Natural killer cell treated with Interleukin-12 subunit alpha and Interleukin-12 subunit beta and Interleukin-15 and Interleukin-18, amount 100 ng/mL, for 72 hours (primary cell): ENCODE results near the gene ABCA13. TPM values are rescaled to one million over a fixed set of nuclear protein-coding genes. Genes with fewer than 3 reads are reported as not detected.
A peak's percentile ranks its signal among the peaks of the same experiment; 100 is the strongest.

Experiments used
- ATAC-seq, 2 donors: fragments of 150-1000 bp; cut with Tn5 transposase in 1 of 2; sonication (Bioruptor Pico), chemical (Tn5 transposase) in 1 of 2; 2 replicates each; pipeline ENCODE4 v1.10.0; 2021
- DNase-seq: peaks from one replicate; pipeline ENCODE4 v3.0.0; 2022; ENCODE audit warnings: low spot score
- H3K27ac Mint-ChIP-seq, 2 donors: 1 replicate in 1 of 2; 2 replicates in 1 of 2; pipeline ENCODE4 v1.8.0; 2022; ENCODE audit warnings: mixed read lengths in 2 of 2, mild to moderate bottlenecking in 1 of 2, moderate library complexity in 1 of 2
- H3K27me3 Mint-ChIP-seq, 2 donors: 1 replicate in 1 of 2; 2 replicates in 1 of 2; pipeline ENCODE4 v1.8.0; 2022; ENCODE audit warnings: mixed read lengths in 2 of 2
- H3K36me3 Mint-ChIP-seq: one replicate; pipeline ENCODE4 v1.8.0; 2022; ENCODE audit warnings: mixed read lengths
- H3K4me1 Mint-ChIP-seq, 2 donors: 1 replicate in 1 of 2; 2 replicates in 1 of 2; pipeline ENCODE4 v1.8.0; 2022; ENCODE audit warnings: low read depth in 2 of 2, mixed read lengths in 2 of 2, mild to moderate bottlenecking in 1 of 2
- H3K4me3 Mint-ChIP-seq: one replicate; pipeline ENCODE4 v1.8.0; 2022; ENCODE audit warnings: mixed read lengths
- H3K9me3 Mint-ChIP-seq: 2 replicates; pipeline ENCODE4 v1.8.0; 2022; ENCODE audit warnings: mixed read lengths
- total RNA-seq, 2 donors: library from RNA; stranded (reverse); gene quantifications; one replicate each; pipeline ENCODE4 v1.2.3, GENCODE V29; 2022

ABCA13 gene
- total RNA-seq, 2 donors from 2014 or later, result not detected

- no peaks in the 10 kb centered on the region for H3K4me1 Mint-ChIP-seq
- DNase-seq (no peak), ATAC-seq (no peak)
- H3K27me3 Mint-ChIP-seq, result no peaks in the 10 kb centered on the region
- H3K36me3 Mint-ChIP-seq, result no peaks in the 10 kb centered on the region
- no peak overlapping the region for H3K4me3 Mint-ChIP-seq
- H3K9me3 Mint-ChIP-seq, result peaks cover 4% of the 10 kb centered on the region
- H3K27ac Mint-ChIP-seq, result no peak overlapping the region
Observed at GRCh38 chr7:48502021-48502420, 330.8 kb downstream of the ABCA13 start.

GRCh38 chr7:48505051-48505450 is 333.8 kb downstream of the ABCA13 start:
- DNase-seq (no peak), ATAC-seq (no peak)
- no peaks in the 10 kb centered on the region for H3K4me1 Mint-ChIP-seq
- peaks cover 7% of the 10 kb centered on the region for H3K9me3 Mint-ChIP-seq
- no peak overlapping the region for H3K4me3 Mint-ChIP-seq
- no peak overlapping the region for H3K27ac Mint-ChIP-seq
- no peaks in the 10 kb centered on the region for H3K36me3 Mint-ChIP-seq
- no peaks in the 10 kb centered on the region for H3K27me3 Mint-ChIP-seq

GRCh38 chr7:48505466-48505865 is 334.2 kb downstream of the ABCA13 start:
- Mint-ChIP-seq H3K27me3 (no peaks in the 10 kb centered on the region), H3K36me3 (no peaks in the 10 kb centered on the region), H3K9me3 (peaks cover 8% of the 10 kb centered on the region), H3K27ac (no peak overlapping the region), H3K4me3 (no peak overlapping the region), H3K4me1 (no peaks in the 10 kb centered on the region)
- no peak for DNase-seq
- ATAC-seq, result no peak

GRCh38 chr7:48506569-48506968 is 335.3 kb downstream of the ABCA13 start:
- Mint-ChIP-seq H3K27ac (no peak overlapping the region), H3K4me3 (no peak overlapping the region), H3K9me3 (peaks cover 8% of the 10 kb centered on the region), H3K36me3 (no peaks in the 10 kb centered on the region), H3K4me1 (no peaks in the 10 kb centered on the region), H3K27me3 (no peaks in the 10 kb centered on the region)
- ATAC-seq, result no peak
- DNase-seq, result no peak

GRCh38 chr7:48511080-48511479 is 339.8 kb downstream of the ABCA13 start:
- ATAC-seq (no peak), DNase-seq (no peak)
- no peak overlapping the region for H3K27ac Mint-ChIP-seq
- H3K4me3 Mint-ChIP-seq, result no peak overlapping the region
- H3K9me3 Mint-ChIP-seq, result peaks cover 9% of the 10 kb centered on the region
- no peaks in the 10 kb centered on the region for H3K4me1 Mint-ChIP-seq
- H3K27me3 Mint-ChIP-seq, result no peaks in the 10 kb centered on the region
- H3K36me3 Mint-ChIP-seq, result no peaks in the 10 kb centered on the region

GRCh38 chr7:48512892-48513291 is 341.6 kb downstream of the ABCA13 start:
- H3K4me3 Mint-ChIP-seq, result no peak overlapping the region
- H3K36me3 Mint-ChIP-seq, result no peaks in the 10 kb centered on the region
- no peak overlapping the region for H3K27ac Mint-ChIP-seq
- H3K9me3 Mint-ChIP-seq, result peaks cover 9% of the 10 kb centered on the region
- no peaks in the 10 kb centered on the region for H3K27me3 Mint-ChIP-seq
- no peak for DNase-seq
- no peaks in the 10 kb centered on the region for H3K4me1 Mint-ChIP-seq
- no peak for ATAC-seq

- no peaks in the 10 kb centered on the region for H3K4me1 Mint-ChIP-seq
- no peak for ATAC-seq
- no peak overlapping the region for H3K4me3 Mint-ChIP-seq
- peaks cover 6% of the 10 kb centered on the region for H3K9me3 Mint-ChIP-seq
- H3K27ac Mint-ChIP-seq, result no peak overlapping the region
- no peaks in the 10 kb centered on the region for H3K36me3 Mint-ChIP-seq
- DNase-seq, result no peak
- H3K27me3 Mint-ChIP-seq, result no peaks in the 10 kb centered on the region
Observed at GRCh38 chr7:48515171-48515570, 343.9 kb downstream of the ABCA13 start.

- Mint-ChIP-seq H3K4me1 (no peaks in the 10 kb centered on the region), H3K27me3 (no peaks in the 10 kb centered on the region), H3K27ac (no peak overlapping the region), H3K36me3 (no peaks in the 10 kb centered on the region), H3K4me3 (no peak overlapping the region), H3K9me3 (peaks cover 5% of the 10 kb centered on the region)
- ATAC-seq (no peak), DNase-seq (no peak)
Observed at GRCh38 chr7:48518092-48518491, 346.8 kb downstream of the ABCA13 start.

- ATAC-seq (no peak), DNase-seq (no peak)
- Mint-ChIP-seq H3K9me3 (no peaks in the 10 kb centered on the region), H3K4me3 (no peak overlapping the region), H3K36me3 (no peaks in the 10 kb centered on the region), H3K27me3 (no peaks in the 10 kb centered on the region), H3K4me1 (no peaks in the 10 kb centered on the region), H3K27ac (no peak overlapping the region)
Observed at GRCh38 chr7:48522692-48523091, 351.4 kb downstream of the ABCA13 start.

GRCh38 chr7:48525736-48526732 is 354.8 kb downstream of the ABCA13 start:
- no peak for DNase-seq
- Mint-ChIP-seq H3K36me3 (no peaks in the 10 kb centered on the region), H3K4me3 (no peak overlapping the region), H3K27ac (no peak overlapping the region), H3K4me1 (no peaks in the 10 kb centered on the region), H3K9me3 (no peaks in the 10 kb centered on the region), H3K27me3 (no peaks in the 10 kb centered on the region)
- no peak for ATAC-seq

GRCh38 chr7:48528646-48529045 is 357.4 kb downstream of the ABCA13 start:
- no peaks in the 10 kb centered on the region for H3K36me3 Mint-ChIP-seq
- no peak overlapping the region for H3K4me3 Mint-ChIP-seq
- DNase-seq (no peak), ATAC-seq (peak; percentile 20 to 24)
- no peaks in the 10 kb centered on the region for H3K27me3 Mint-ChIP-seq
- H3K4me1 Mint-ChIP-seq, result no peaks in the 10 kb centered on the region
- H3K27ac Mint-ChIP-seq, result no peak overlapping the region
- H3K9me3 Mint-ChIP-seq, result peaks cover 4% of the 10 kb centered on the region

GRCh38 chr7:48537561-48537960 is 366.3 kb downstream of the ABCA13 start:
- Mint-ChIP-seq H3K4me3 (no peak overlapping the region), H3K36me3 (peaks cover 4% of the 10 kb centered on the region), H3K9me3 (peaks cover 19% of the 10 kb centered on the region), H3K27me3 (no peaks in the 10 kb centered on the region), H3K27ac (no peak overlapping the region), H3K4me1 (no peaks in the 10 kb centered on the region)
- ATAC-seq (no peak), DNase-seq (no peak)

GRCh38 chr7:48540746-48541145 is 369.5 kb downstream of the ABCA13 start:
- ATAC-seq (no peak), DNase-seq (no peak)
- no peak overlapping the region for H3K4me3 Mint-ChIP-seq
- H3K27ac Mint-ChIP-seq, result no peak overlapping the region
- peaks cover 15% of the 10 kb centered on the region for H3K9me3 Mint-ChIP-seq
- H3K36me3 Mint-ChIP-seq, result peaks cover 4% of the 10 kb centered on the region
- no peaks in the 10 kb centered on the region for H3K27me3 Mint-ChIP-seq
- no peaks in the 10 kb centered on the region for H3K4me1 Mint-ChIP-seq

- H3K27ac Mint-ChIP-seq, result no peak overlapping the region
- no peaks in the 10 kb centered on the region for H3K4me1 Mint-ChIP-seq
- ATAC-seq, result no peak
- H3K36me3 Mint-ChIP-seq, result no peaks in the 10 kb centered on the region
- no peak overlapping the region for H3K4me3 Mint-ChIP-seq
- H3K9me3 Mint-ChIP-seq, result peaks cover 9% of the 10 kb centered on the region
- no peak for DNase-seq
- no peaks in the 10 kb centered on the region for H3K27me3 Mint-ChIP-seq
Observed at GRCh38 chr7:48548667-48549066, 377.4 kb downstream of the ABCA13 start.
